Activated naive CD4-positive, alpha-beta T cell (primary cell): ENCODE results near the gene ASCL2.

ENCODE experiments used
- DNase-seq, 4 experiments: peaks; one replicate each; lab custom pipeline; 2025; lab: John Stamatoyannopoulos, UW

The ASCL2 gene

DNA sequence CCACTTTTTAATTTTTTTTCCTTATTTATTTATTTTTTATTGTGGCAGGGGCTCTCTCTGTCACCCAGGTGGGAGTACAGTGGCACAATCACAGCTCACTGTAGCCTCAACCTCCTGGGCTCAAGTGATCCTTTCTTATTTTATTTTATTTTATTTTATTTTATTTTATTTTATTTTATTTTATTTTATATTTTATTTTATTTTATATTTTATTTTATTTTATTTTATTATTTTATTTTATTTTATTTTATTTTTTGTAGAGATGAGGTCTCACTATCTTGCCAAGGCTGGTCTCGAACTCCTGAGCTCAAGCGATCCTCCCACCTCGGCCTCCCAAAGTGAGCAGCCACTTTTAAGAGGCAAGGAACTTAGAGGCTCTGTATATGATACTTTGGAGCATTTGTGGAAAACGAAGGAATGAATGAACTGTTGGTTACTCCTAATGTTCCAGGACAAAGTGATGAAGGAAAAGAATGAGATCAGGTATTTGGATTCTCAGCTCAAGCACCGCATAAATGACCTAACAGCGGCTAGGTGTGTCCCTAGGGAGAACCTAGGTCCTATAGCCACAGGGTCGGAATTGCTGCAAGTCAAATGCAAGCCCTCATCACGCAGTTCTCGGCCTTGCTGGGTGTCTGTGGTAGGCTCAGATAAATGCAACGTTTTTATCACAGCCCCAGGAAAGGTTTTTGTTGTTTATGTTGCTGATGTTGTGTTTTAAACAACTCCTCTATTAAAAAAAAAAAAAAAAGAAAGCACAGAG lies 36.5 kb downstream of the ASCL2 start:
- no peak for DNase-seq

- no peak for DNase-seq
Observed at GRCh38 chr11:2229713-2230297, 40.6 kb downstream of the ASCL2 start.

DNA sequence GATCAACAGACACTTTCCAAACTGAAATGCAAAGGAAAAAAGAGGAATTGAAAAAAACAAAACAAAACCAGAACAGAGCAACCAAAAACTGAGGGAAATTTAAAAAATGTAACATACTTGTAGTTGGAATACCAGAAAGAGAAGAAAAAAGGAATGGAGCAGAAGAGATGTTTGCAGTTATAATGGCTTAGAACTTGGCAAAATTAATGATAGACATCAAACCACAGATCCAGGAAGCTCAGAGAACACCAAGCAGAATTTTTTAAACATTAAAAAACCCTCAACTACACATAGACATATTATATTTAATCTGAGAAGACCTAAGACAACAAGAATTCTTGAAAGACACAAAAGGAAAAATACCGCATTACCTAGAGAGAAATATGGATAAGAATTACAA lies 46.1 kb downstream of the ASCL2 start:
- no peak for DNase-seq

DNA sequence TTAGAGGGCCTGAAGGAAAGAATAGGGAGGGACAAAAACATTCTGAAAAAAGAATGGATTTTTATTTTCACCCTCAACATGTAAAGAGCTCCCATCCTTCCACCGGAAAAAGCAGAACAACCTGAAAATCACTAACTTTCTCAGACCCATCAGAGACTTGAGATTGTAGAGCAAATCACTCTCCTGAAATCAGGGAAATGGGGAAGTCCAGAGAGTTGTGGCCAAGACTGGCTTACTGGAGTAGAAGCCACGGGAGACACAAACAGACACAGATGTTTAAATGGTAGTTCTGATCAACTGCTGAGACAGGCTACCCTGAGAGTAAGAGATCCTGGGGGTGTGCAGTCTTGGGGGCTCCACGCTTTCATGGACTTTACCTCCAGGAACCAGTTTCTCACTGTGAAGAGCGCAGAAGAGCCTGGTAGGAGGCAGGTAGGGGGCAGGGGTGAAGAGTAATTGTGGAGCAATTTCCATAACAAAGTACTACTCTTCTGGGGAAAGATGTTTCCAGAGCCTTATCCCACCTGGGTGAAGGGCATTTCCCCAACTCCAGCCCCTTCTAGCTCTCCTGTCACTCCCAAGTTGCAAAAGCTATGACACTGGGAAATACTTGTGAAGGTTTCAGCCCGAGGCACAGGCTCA lies 47.1 kb downstream of the ASCL2 start:
- DNase-seq, result no peak

DNA sequence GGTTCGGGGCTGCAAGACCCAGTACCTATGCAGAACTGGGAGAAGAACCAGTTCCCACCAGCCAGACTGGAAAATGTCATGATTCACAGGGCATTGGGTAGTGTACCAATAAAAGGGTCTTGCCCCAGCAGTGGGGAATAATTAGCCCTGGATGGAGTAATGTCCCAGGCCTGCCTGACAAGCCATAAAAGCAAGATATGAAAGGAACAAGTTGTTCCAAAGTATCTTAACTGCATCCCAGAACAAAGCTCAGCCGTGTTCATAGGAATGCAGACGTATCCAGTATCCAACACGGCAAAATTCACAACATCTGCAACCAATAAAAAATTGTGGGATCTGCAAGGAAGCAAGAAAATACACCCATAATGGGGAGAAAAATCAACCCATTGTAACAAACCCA lies 47.9 kb downstream of the ASCL2 start:
- no peak for DNase-seq

DNA sequence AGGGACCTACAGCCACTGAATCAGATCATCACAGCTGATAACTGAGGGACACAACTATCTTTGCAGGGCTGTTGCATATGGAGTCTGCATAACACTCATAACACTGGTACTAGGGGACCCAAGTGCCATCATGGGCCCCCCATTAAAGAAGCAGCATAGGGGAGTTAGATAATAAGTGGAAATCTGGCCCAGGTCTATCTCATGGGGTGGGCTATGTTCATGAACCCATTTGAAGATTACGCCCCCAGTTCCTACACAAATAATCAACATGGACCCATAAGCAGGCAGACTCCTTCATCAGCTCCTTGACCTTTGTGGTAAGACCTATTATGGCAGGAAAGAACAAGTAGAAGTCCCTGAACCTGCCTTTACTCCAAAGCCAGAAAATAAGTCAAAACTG lies 48.8 kb downstream of the ASCL2 start:
- no peak for DNase-seq

GRCh38 chr11:2221024-2221423 lies 49.4 kb downstream of the ASCL2 start:
- DNase-seq, result no peak

DNA sequence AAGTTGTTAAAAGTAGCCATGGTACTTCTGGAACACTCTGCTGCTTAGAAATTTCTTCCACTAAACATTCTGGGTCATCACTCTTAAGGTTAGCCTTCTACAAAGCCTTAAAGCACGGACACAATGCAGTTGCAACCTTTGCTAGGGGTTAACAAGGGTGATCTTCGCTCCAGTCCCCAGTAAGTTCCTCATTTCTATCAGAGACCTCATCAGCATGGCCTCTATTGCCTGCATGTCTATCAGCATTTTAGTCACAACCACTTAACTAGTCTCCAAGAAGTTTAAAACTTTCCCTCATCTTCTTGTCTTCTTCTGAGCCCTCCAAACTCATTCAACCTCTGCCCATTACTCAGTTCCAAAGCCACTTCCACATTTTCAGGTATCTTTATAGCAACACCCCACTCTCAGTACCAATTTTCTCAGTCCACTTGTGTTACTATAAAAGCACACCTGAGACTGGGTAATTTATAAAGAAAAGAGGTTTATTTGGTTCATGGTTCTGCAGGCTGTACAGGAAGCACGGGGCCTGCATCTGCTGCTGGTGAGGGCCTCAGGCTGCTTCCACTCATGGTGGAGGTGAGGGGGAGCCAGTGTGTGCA lies 50.1 kb downstream of the ASCL2 start:
- DNase-seq, result no peak

GRCh38 chr11:2219318-2220017 lies 50.9 kb downstream of the ASCL2 start:
- no peak for DNase-seq
